Kidney (tissue), 14 donors: ENCODE results near the gene SMYD3. TPM values are rescaled to one million over a fixed set of nuclear protein-coding genes. Genes with fewer than 3 reads are reported as not detected.

Source experiments
- DNase-seq, 5 donors: peaks; one replicate each; pipeline ENCODE4 v3.0.0-alpha.2; 2013 to 2020
- FAIRE-seq: peaks from 2 replicates; lab custom pipeline; 2012; peaks lifted over from hg19 to GRCh38; lab: Jason Lieb, UNC
- H3K27ac ChIP-seq, 2 donors: one replicate each; pipeline ENCODE4 v1.7.0; 2013; ENCODE audit warnings: low read depth in 2 of 2, low read length in 2 of 2, inconsistent platforms in 1 of 2
- H3K27me3 ChIP-seq: one replicate; pipeline ENCODE4 v1.7.1; 2013; ENCODE audit warnings: low read length, inconsistent platforms; ENCODE audit not compliant: control insufficient read depth, insufficient read depth
- H3K36me3 ChIP-seq, 3 donors: one replicate each; pipeline versions ENCODE4 v1.7.0 to v1.7.1; 2013; ENCODE audit warnings: low read length in 3 of 3, control low read depth in 1 of 3, inconsistent platforms in 1 of 3; ENCODE audit not compliant: insufficient read depth in 3 of 3, control insufficient read depth in 2 of 3
- H3K4me1 ChIP-seq, 3 donors: one replicate each; pipeline versions ENCODE4 v1.7.0 to v1.7.1; 2013; ENCODE audit warnings: low read length in 3 of 3, inconsistent platforms in 1 of 3, low read depth in 1 of 3; ENCODE audit not compliant: control insufficient read depth in 2 of 3, insufficient read depth in 2 of 3
- H3K4me3 ChIP-seq, 3 donors: one replicate each; pipeline versions ENCODE4 v1.7.0 to v1.8.1; 2013; ENCODE audit warnings: low read length in 3 of 3, control low read depth in 1 of 3, inconsistent platforms in 1 of 3
- H3K9ac ChIP-seq, 3 donors: one replicate each; pipeline versions ENCODE4 v1.7.0 to v1.7.1; 2013; ENCODE audit warnings: low read length in 3 of 3, control low read depth in 1 of 3, inconsistent platforms in 1 of 3
- H3K9me3 ChIP-seq, 3 donors: one replicate each; pipeline versions ENCODE4 v1.7.0 to v1.7.1; 2013; ENCODE audit warnings: low read length in 3 of 3, control low read depth in 1 of 3, inconsistent platforms in 1 of 3; ENCODE audit not compliant: control insufficient read depth in 2 of 3, insufficient read depth in 1 of 3
- intact Hi-C: fragments of 100-400 bp; cut with DNase I; formaldehyde crosslinking; loops from one replicate; pipeline ENCODE4 v1.11.1; 2022
- polyA plus RNA-seq: library from polyadenylated mRNA; stranded (reverse); fragments of 350-450 nt; fragmentation: Illumina TruSeq; extraction: RNeasy Lipid Tissue Mini Kit (QIAGEN cat#74804); gene quantifications from one replicate; pipeline ENCODE4 v1.2.3, GENCODE V29; 2014; ENCODE audit warnings: low read depth, low replicate concordance; ENCODE audit not compliant: insufficient read depth
- total RNA-seq: library from RNA; stranded (reverse); fragmentation: NEBNext Ultra II Directional; extraction: Animal tissue kit (Norgen Biotek cat#: 25700); gene quantifications from one replicate; pipeline ENCODE4 v1.2.1, GENCODE V29; 2021
- TF ChIP-seq, protein P1 (sequence below): IDR thresholded peaks from 3 replicates; pipeline ENCODE4 v1.5.1; 2012; ENCODE audit warnings: mild to moderate bottlenecking, moderate library complexity, borderline replicate concordance; ENCODE audit not compliant: insufficient read depth; ENCODE audit errors: extremely low read depth
- donor health status: control.
- donor health status: control.
- donor health status: control.
- donor health status: control.
- donor health status: control.
- donor health status: DM: yes; HTN: yes; CAD: no.
- donor health status: Normal renal cell carcinoma (clear cell type).

The SMYD3 gene
- total and polyA plus RNA-seq, 2 donors from 2014 or later: 23.3 to 23.9 TPM

DNA sequence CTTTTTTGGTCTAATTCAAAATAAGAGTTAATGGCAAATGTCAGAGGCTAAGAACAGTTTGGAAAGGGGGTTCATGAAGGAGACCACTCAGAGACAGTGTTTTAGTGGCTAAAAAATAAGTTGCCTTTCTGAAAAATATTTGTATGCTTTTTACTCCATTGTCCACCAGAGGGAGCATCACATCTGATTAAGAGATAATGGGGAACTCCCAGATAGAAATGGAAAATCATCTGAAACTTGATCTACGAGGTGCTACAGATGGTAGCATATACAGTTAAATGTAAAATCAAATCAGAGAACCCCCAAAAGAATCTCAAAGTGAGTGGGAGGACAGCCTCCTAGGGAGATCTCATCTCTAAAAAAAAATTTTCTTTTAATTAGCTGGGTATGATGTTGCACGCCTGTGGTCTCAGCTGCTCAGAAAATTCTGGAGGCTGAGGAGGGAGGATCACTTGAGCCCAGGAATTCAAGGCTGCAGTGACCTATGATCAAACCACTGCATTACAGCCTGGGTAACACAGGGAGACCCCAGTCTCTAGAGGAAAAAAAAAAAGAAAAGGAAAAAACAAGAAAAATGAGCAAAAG is 9.7 kb downstream of the SMYD3 start:
- H3K36me3 ChIP-seq: no peaks in the 10 kb centered on the region
- H3K4me1 ChIP-seq: peaks cover 0 to 1% (median 0%) of the 10 kb centered on the region in 3 donors
- no peak overlapping the region for H3K27ac ChIP-seq
- no peaks in the 10 kb centered on the region for H3K27me3 ChIP-seq
- FAIRE-seq (no peak), DNase-seq (peak in 2 of 5 donors; percentile 61 to 87)
- no peak overlapping the region for H3K4me3 ChIP-seq
- no peaks in the 10 kb centered on the region for H3K9me3 ChIP-seq
- H3K9ac ChIP-seq: no peak overlapping the region
- intact Hi-C loops: no loop called here
- TF ChIP-seq, protein P1, sequence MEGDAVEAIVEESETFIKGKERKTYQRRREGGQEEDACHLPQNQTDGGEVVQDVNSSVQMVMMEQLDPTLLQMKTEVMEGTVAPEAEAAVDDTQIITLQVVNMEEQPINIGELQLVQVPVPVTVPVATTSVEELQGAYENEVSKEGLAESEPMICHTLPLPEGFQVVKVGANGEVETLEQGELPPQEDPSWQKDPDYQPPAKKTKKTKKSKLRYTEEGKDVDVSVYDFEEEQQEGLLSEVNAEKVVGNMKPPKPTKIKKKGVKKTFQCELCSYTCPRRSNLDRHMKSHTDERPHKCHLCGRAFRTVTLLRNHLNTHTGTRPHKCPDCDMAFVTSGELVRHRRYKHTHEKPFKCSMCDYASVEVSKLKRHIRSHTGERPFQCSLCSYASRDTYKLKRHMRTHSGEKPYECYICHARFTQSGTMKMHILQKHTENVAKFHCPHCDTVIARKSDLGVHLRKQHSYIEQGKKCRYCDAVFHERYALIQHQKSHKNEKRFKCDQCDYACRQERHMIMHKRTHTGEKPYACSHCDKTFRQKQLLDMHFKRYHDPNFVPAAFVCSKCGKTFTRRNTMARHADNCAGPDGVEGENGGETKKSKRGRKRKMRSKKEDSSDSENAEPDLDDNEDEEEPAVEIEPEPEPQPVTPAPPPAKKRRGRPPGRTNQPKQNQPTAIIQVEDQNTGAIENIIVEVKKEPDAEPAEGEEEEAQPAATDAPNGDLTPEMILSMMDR: peak; percentile 45

DNA sequence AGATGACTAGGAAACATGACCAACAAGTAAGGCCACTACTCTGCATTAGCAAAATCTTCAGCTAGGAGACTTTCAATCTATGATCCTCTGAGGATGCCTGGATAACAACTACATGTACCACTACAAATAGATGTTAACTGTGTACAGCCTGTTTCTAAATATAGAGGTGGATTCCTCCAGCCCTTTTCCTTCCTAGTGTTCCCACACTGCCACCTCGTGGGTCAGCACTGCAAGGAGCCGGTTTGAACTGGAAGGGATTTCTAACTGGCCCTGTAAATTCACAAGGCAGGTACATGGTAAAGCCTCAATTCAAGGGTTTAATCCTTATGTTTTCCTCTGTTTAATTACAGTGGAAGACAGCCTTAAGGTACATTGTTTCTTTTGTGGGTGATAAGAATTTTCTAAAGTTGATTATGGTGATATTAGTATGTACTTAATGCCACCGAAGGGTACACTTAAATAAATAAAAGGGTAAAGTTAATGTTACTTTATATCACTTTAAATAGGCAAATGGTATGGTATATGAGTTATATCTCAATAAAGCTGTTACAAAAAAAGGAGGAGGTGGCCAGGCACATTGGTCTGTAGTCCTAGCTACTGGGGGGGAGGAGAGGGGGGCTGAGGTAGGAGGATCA is 14.4 kb downstream of the SMYD3 start:
- H3K27me3 ChIP-seq: no peaks in the 10 kb centered on the region
- H3K9me3 ChIP-seq: no peaks in the 10 kb centered on the region
- peak; percentile 74 to 89 (median 80) for DNase-seq
- no peak for FAIRE-seq
- H3K27ac ChIP-seq: no peak overlapping the region
- TF ChIP-seq, protein P1: peak; percentile 86
- no peak overlapping the region for H3K9ac ChIP-seq
- peaks cover 0 to 2% (median 0%) of the 10 kb centered on the region in 3 donors for H3K4me1 ChIP-seq
- no peak overlapping the region for H3K4me3 ChIP-seq
- intact Hi-C loops: no loop called here
- H3K36me3 ChIP-seq: no peaks in the 10 kb centered on the region

DNA sequence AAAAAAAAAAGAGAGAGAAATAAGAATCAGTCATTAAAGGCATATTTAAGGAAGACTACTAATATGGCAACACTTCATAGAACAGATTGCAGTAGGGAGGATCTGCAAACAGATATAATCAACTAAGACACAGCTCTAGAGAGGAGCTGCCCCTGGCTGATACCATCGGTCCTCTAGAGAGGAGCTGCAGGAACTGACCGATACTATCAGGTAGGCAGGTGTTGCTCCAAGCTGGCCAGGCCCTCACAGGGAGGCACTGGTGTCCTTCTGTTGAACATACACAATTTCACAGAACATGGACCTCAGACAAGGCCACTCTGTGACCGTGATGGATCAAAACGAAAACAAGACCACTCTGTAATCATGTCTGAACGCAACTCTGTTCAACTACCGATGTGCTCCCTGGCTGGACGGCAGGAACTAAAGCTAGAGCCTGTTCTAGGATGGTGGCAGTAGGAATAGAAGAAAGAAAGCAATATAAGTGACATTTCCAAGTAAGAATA is 15.5 kb downstream of the SMYD3 start:
- Histone ChIP-seq H3K36me3 (no peaks in the 10 kb centered on the region), H3K9me3 (no peaks in the 10 kb centered on the region), H3K4me3 (no peak overlapping the region), H3K27me3 (no peaks in the 10 kb centered on the region), H3K9ac (no peak overlapping the region), H3K4me1 (peaks cover 0 to 2% (median 0%) of the 10 kb centered on the region in 3 donors), H3K27ac (no peak overlapping the region)
- FAIRE-seq: no peak
- intact Hi-C loops: no loop called here
- DNase-seq: no peak
- TF ChIP-seq, protein P1: no peak
